ENCODE data around the gene CTRB2.
"Not testable (repeated sequence)": the region's sequence is repeated elsewhere in the genome, so short reads cannot be mapped to it uniquely, and the experiment has no call there.

CTRB2 gene

DNA sequence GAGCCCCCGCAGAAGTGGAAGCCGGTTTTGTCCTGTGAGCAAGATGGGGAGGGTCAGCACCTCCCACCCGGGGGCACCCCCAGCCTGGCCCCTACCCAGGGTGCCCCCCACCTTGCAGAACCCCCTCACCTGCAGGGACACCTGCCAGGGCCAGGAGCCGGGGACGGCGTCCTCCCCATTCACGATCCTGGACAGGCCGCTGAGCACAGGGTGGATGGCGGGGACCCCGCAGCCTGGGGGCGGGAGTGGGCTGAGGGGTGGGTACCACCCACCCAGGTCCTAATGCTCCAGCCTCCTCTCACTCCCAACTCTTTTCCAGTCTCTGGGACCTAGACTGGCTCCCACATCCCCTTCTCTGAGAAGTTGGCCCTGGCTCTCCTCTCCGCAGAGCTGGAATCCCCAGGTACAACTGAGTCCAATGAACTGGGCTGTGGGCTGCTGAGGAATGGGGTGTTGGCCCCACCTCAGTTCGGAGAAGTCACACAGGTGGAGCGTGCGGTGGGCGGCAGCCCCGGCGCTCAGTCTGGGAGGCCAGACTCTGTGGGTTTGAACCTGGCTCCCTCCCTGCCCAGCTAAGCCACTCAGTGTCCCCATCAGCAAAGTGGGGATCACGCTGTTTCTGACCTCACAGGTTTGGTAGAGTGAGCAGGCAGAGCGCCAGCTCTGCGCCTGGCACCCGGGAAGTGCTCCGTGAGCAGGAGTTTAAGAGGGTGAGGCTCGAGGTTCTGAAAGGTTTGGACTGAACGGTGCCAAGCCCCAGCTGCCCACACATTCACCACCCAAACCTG lies 806 bp downstream of the CTRB2 start:
- not testable (repeated sequence) for DNase-seq (ENCODE audit: low read depth in 1 of 2, low spot score in 1 of 2)

DNA sequence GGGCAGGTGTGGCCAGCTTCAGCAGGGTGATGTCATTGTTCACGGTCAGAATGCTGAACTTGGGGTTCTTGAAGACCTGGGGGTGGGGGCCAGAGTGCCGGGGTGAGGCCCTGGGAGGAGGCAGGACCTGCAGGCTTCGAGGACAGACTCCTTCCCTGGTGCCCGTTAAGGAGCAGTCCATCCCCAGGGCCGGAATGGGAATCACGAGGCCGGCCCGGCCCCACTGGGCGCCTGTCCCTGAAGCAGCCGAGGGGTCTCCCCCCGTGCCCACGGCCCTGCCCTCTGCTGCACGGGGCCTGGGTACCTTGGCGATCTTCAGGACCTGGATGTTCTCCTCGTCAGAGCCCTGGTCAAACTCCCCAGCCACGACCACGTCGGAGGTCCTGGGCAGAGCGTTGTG lies 1.5 kb downstream of the CTRB2 start:
- DNase-seq (ENCODE audit: low read depth in 1 of 2, low spot score in 1 of 2) = not testable (repeated sequence)

DNA sequence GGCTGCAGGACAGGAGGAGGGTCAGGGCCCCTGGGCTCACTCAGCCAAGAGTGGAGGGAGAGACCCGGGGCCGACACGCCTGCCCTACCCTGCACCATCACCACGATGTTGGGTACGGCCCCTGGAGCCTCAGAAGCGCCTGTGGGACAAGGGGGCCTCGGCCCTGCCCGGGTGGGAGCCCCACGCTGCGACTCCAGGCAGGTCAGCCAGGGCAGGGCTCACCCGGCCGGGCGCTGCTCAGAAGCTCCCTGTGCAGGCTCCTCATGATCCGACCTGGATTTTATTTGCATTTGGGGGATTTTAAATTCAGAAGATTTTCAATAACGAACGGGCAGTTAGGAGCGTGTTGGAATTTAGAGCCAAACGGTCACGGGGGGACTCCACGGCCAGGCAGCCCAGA lies 2.1 kb downstream of the CTRB2 start:
- DNase-seq (ENCODE audit: low read depth in 1 of 2, low spot score in 1 of 2) = not testable (repeated sequence)

DNA sequence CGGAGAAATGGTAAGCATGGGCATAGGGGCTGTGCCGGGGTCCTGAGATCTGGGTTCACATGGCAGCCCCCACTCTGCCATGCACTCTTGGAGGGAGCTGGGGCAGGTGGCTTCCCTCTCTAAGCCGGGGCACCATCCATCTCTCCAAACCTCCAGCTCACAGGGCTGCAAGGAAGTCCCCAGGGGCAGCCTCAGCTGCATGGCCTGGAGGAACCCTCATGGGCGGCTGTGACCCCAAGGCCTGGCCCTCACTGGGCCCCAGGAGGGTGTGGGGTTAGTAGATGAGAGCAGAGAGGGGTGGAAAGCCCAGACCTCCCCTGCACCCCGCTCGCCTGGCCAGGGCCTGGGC lies 2.6 kb downstream of the CTRB2 start:
- no peak for DNase-seq (ENCODE audit: low read depth in 1 of 2, low spot score in 1 of 2)

DNA sequence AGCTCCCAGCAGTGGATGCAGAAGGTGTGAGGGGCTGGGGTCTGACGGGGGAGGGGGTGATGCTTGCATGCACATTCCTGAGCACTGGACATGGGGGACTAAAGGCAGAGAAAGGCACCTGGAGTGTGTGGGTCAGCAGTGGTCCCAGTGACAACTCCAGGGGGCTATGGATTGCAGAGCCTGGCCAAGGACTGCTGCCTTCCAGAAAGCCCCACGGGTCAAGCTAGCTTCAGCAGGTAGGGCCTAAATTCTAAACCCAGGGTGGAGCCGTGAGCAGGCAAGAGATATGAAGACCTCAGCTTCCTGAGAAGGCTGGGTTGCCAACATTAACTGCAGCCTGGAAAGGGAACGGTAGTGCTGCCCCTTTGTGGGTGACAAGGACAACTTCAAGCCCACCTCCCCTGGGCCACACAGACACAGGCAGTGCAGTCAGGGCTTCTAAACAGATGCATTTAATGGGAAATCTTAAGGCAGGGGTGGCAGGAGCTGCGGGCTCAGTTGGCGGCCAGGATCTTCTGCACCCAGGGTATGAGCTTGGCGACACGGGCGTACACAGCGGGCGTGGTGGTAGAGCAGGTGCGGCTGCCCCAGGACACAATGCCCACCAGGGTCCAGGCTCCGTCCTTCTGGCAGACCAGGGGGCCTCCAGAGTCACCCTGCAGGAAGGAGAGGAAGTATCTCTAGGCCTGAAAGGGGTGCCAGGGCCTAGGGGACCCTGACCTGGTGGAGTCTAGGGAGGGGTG lies 3.1 kb downstream of the CTRB2 start:
- DNase-seq (ENCODE audit: low read depth in 1 of 2, low spot score in 1 of 2) = no peak

DNA sequence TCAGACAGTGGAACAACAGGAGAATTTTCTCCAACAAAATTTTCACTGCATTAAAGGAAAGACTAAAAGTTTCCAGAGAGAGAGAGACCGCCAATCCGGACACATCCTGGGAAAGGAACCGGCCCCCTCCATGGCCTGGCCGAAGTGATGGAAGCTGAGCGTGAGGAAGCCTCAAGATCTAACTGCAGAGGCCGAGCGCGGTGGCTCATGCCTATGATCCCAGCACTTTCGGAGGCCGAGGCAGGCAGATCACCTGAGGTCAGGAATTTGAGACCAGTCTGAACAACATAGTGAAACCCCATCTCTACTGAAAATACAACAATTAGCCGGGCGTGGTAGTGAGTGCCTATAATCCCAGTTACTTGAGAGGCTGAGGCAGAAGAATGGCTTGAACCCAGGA lies 3.9 kb downstream of the CTRB2 start:
- DNase-seq (ENCODE audit: low read depth in 1 of 2, low spot score in 1 of 2) = no peak

DNA sequence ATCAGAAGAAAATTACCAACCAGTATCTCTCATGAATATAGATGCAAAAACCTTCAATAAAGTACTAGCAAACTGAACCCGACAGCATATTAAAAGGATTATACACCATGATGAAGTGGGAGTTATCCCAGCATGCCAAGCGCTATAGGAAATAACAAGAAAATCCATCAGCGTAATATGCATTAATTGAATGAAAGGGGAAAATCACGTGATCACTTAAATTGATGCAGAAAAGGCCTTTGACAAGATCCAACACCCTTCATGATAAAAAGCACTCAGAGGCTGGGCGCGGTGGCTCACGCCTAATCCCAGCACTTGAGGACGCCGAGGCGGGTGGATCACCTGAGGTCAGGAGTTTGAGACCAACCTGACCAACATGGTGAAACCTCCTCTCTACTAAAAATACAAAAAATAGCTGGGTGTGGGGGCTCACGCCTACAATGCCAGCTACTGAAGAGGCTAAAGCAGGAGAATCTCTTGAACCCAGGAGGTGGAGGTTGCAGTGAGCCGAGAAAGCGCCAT lies 4.8 kb downstream of the CTRB2 start:
- no peak for DNase-seq (ENCODE audit: low read depth in 1 of 2, low spot score in 1 of 2)

DNA sequence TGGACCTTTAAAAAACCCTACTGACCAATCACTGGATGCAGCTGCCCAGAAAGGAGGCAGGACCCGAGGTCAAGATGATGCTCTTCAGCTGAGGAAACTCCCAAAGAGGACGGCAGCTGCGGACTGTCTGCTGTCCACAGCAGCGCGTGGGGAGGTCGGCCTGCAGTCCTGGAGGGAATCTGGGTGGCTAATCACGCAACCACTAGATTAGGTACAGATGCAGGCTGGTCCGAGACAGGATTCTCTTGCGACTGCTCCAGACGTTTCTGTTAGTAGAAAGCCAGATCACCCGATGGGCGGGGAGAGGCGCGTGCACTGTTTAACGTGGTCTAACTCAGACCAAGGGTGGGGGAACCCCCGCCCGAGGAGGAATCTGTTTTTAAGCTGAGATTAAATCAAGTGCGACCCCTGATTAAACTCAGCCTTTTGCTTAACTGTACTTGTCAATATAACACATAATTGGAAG lies 8.8 kb downstream of the CTRB2 start:
- no peak for DNase-seq (ENCODE audit: low read depth in 1 of 2, low spot score in 1 of 2)

DNA sequence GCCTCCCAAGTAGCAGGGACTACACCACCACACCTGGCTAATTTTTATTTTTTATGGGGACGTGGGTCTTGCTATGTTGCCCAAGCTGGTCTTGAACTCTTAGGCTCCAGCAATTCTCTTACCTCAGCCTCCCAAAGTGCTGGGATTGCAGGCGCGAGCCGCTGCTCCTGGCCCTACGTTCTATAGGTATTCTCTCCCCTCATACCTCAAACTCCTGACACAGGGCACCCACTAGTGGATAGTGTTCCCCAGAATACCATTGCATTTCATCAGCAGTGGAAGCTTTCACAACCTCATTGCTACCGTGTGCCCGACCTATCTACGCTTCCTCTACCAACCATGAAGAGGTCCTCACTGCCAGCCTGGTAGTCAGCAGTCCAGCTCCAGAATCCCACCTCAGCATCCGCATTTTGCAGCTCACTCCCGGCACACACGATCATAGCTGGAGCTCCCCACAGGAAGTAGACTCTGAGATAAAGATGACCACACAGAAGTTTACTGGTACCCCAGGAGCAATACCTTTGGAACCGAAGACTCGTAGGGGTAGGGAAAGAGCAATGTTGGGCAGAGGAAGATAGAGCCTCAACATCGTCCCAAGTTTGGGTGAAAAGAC lies 9.3 kb downstream of the CTRB2 start:
- no peak for DNase-seq (ENCODE audit: low read depth in 1 of 2, low spot score in 1 of 2)

DNA sequence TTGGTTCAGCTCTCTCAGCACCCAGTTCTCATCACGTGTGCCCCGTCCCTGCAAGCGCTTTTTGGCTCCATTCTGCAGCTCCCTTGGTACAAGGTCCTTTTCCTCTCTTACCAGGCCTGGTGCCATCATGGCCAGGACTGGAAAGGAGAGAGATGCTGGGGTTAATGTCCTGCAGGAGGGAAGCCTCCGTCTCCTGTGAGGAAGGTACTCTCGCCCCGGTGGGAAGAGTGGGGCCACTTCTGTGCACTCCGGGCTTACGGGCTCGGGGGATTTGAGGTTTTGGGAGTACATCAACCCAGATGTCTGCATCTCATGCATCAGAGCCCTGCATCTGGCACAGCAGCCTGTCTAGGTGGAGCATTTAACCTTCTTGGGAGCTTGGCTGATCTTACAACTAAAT lies 10.1 kb downstream of the CTRB2 start:
- no peak for DNase-seq (ENCODE audit: low read depth in 1 of 2, low spot score in 1 of 2)

DNA sequence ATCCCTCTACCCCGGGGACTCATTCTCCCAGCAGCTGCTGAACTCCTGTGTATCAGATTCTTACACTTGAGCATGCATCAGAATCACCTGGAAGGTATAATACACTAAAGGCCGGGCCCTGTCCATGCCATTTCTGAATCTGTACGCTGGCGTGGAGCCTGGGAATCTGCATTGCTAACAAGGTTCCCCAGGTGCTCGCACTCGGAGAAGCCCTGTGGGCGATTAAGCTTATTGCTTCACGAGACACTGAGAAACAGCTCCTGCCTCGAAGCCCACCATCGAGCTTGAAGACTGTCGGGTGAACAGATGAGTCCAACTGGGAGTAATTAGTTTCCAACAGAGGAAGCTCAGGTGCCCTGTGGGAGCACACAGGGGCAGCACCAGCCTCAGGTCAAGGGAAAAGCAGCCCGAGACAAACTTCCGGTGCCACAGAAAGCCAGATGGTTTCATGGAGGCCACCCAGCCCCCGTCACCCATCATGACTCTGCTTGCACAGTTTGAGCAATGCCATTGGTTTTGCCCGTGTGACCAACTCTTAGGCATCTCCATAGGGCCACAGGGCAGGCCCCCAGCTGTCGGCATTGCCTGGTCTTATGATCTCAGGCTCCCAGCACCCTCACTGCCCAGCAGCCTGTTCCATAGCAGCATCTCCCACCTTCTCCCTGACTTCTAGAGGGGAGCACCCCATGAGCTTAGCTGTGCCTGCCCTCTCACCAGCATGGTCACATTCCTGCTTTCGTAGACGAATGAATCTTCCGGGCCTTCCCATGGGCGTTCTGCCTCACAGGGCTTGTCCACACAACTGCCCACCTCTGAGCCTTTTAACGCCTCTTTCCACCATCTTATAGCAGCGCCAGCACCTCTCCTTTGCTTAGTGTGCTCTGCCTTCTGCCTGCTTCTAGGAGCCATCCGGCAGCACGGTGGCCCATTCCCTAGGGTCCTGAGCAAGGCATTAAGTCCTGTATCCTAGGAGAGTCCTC lies 10.9 kb downstream of the CTRB2 start:
- no peak for DNase-seq (ENCODE audit: low read depth in 1 of 2, low spot score in 1 of 2)

DNA sequence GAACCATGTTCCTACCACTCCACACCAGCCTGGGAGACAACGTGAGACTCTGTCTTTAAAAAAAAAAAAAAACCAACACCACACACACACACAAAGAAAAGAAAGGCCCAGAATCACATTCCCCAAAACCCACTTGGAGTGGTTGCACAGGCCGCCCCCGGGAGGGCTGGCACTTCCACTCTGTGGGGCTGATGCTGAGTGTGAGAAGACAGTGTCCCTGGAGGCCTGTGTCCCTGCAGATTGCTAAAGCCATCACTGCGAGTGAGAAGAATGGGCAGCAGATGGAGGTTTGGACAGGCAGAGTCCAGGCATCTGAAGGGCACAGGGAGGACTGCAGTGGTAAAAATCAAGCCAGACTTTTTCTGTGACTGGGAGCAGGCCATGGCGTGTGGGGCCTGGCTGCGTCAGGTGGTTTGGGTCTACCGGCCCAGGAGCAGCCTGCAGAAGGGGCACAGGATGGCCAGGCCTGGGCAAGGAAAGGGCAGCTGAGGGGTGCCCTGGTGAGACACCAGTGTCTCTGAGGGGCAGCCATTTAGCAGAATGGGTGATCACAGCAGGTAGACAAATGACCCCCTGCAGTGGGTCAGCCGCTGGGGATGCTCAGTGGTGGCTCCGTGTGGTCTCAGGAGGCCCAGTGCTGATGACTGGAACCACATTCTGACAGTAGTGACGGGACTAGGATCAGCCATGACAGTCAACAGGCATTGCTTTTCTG lies 13.1 kb downstream of the CTRB2 start:
- no peak for DNase-seq (ENCODE audit: low read depth in 1 of 2, low spot score in 1 of 2)

DNA sequence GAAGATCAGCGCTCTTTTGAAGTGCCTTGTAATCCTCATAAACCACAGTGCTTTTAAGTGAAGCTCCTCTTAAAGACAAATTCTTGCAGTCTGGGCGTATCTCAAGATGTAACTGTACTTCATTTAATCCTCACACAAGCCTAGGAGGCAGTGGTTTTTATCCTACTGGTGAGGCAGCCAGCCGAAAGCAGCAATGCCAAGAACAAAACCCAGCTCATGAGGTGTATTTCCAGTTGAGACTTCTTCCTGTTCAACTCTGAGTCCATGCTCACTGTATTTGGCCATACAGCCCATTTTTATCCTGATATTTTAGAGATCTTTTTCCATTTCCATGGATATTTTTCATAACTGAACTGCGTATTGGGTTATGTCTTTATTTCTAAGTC lies 13.7 kb downstream of the CTRB2 start:
- no peak for DNase-seq (ENCODE audit: low read depth in 1 of 2, low spot score in 1 of 2)

DNA sequence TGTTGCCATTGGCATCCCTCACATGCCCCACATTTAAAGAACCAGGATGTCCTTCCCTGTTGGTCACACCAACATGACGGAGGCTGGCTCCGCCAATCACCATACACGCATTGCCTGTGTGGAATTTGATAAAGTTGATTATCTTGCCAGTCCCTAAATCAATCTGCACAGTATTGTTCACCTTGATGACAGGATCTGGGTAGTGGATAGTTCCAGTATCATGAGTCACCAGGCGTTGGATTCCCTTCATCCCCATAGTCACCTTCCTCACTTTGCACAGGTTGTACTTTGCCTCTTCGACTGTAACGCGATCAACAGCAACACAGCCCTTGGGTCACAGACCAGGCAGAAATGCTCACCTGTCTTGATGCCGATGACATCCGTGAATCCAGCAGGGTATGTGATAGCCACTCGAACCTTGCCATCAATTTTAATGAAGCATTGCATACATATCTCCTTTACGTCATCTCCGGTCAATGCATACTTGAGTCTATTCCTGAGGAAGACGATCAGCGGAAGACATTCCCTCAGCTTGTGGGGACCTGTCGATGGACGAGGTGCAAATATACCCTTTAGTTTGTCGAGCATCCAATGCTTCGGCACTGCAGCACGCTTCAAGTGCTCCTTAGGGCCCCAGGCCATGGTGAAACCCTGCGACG lies 14.2 kb downstream of the CTRB2 start:
- no peak for DNase-seq (ENCODE audit: low read depth in 1 of 2, low spot score in 1 of 2)

DNA sequence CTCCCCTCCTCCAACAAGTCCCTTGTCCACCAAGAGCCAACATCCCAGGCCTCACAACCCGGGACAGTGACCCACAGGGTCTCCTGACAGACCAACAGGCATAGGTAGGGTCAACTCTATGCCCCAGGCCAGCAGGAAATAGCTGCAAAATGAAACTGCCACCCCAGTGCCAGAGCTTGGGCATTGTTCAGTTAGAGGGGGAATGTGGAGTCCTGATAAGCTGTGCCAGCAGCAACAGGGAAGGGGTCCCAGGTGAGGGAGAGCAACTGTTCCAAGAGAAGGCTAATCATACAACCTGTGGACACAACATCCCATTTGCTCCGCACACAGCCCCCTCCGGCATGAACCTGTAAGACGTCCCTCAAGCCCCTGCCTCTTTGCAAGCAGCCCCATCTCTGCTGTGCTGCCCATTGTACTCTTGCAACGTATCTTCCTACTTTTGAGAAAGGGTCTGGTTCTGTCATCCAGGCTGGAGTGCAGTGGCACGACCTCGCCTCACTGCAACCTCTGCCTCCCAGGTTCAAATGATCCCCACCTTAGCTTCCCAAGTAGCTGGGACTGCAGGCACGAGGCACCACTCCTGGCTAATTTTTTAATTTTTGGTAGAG lies 17.2 kb downstream of the CTRB2 start:
- no peak for DNase-seq (ENCODE audit: low read depth in 1 of 2, low spot score in 1 of 2)

DNA sequence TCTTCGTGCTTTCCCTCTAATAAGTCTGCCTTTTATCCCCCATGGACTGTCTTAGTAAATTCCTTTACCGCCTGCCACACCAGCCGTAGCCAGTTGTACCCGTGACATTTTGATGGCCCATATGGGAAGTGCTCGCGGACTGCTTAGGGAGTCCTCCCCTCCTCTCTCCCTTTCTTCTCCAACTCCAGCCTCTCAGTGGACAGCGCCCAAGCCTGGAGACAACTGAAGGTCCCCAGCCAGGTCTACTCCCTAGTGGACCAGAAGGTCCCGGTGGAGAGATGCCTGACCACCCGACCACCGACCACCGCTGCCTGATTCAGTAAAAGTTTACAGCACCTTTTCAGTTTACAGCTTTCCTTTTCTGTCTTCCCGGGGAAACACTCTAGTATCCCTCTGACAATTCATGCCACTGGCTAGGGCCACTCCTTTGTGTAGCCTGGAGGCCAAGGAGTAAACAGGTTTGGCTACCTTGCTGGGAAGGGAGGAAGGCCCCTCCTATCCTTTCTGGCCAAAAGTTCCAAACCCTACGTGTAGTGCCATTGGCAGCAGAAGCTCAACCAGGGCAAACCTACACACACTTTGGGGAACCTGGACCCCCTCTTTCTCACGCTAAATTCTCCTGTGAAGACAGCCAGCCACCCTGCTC lies 18.0 kb downstream of the CTRB2 start:
- DNase-seq (ENCODE audit: low read depth in 1 of 2, low spot score in 1 of 2) = no peak

DNA sequence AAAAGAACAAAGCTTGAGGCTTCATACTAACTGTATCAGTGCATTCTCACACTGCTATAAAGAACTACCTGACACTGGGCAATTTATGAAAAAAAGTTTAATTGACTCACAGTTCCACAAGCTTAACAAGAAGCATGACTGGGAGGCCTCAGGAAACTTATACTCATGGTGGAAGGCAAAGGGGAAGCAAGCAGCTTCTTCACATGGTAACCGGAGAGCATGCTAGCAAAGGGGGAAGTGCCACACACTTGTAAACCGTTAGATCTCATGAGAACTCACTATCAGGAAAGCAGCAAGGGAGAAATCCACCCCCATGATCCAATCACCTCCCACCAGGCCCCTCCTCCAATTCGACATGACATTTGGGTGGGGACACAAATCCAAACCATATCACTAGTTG lies 25.3 kb downstream of the CTRB2 start:
- no peak for DNase-seq (ENCODE audit: low read depth in 1 of 2, low spot score in 1 of 2)

DNA sequence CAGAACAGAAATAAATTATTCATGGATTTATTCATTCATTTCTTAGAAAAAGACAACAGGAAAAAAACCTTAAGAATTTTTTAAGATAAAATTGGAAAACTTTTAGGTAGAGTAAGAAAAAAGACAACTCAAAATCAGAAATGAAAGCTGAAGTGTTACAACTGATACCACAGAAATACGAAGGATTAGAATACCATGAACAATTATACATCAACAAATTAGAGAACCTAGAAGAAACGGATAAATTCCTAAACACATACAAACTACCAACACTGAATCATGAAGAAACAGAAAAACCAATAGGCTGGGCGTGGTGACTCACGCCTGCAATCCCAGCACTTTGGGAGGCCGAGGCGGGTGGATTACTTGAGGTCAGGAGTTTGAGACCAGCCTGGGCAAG lies 27.8 kb downstream of the CTRB2 start:
- no peak for DNase-seq (ENCODE audit: low read depth in 1 of 2, low spot score in 1 of 2)

DNA sequence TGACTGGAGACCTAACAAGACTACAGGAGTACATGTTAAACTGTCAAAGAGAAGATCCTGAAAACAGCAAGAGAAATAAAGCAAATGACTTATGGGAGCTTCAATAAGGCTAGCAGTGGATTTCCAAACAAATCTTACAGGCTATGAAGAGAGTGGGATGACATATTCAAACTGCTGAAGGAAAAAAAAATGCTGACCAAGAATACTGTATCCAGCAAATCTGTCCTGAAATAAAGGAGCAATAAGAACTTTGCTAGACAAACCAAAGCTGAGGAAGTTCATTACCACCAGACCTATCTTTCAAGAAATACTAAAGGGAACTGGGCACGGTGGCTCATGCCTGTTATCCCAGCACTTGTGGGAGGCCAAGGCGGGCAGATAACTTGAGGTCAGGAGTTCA lies 30.0 kb downstream of the CTRB2 start:
- no peak for DNase-seq (ENCODE audit: low read depth in 1 of 2, low spot score in 1 of 2)

Measured in activated T-helper 1 cell treated with anti-CD3 and anti-CD28 coated beads, Interleukin-2, amount 50 U/mL, for 16 hours (primary cell).